Transverse colon (tissue), 4 donors: ENCODE results near the gene VASN.

ENCODE experiments used
- CTCF ChIP-seq, 5 experiments: fragments of 200-600 bp in 3 of 5; fragments of 450-650 bp in 2 of 5; sonication (generic) in 3 of 5; IDR thresholded peaks; 1 replicate in 2 of 5; 2 replicates in 3 of 5; pipeline ENCODE4 v1.5.1; 2016 to 2017; ENCODE audit warnings: antibody characterized with exemption in 5 of 5, inconsistent platforms in 3 of 5, mild to moderate bottlenecking in 2 of 5, moderate library complexity in 1 of 5
- EP300 ChIP-seq: sonication (generic); formaldehyde crosslinking; IDR thresholded peaks from one replicate; pipeline ENCODE4 v1.6.1; 2017; ENCODE audit warnings: antibody characterized with exemption, low read depth
- POLR2AphosphoS5 ChIP-seq, 3 donors: sonication (generic); formaldehyde crosslinking; IDR thresholded peaks; one replicate each; pipeline ENCODE4 v1.6.1; 2016; ENCODE audit warnings: antibody characterized with exemption in 3 of 3

- TF ChIP-seq CTCF (IDR thresholded peaks at IDR 0.05) (no peak), POLR2AphosphoS5 (IDR thresholded peaks at IDR 0.05) (no peak), EP300 (no peak)
These were observed 6.6 kb downstream of the VASN start for GRCh38 chr16:4378161-4378666.
